HT-29 (cell line): ENCODE measurements around the gene PTCH2. TPM values are rescaled to one million over a fixed set of nuclear protein-coding genes. Genes with fewer than 3 reads are reported as not detected.
"Not testable (repeated sequence)": the region's sequence is repeated elsewhere in the genome, so short reads cannot be mapped to it uniquely, and the experiment has no call there.

Experiments
- DNase-seq: peaks from one replicate; pipeline ENCODE4 v3.0.0-alpha.2; 2015; ENCODE audit warnings: low spot score
- total RNA-seq: library from RNA; depleted of rRNA; stranded (reverse); fragments of >200 nt; shearing (Covaris generic); gene quantifications from 2 replicates; pipeline ENCODE4 v1.2.3, GENCODE V29; 2014

PTCH2 gene
- total RNA-seq, 1 experiment from 2014 or later, result 0.18 TPM

GRCh38 chr1:44838294-44838693, 4.8 kb downstream of the PTCH2 start:
- DNase-seq, result not testable (repeated sequence)

DNA sequence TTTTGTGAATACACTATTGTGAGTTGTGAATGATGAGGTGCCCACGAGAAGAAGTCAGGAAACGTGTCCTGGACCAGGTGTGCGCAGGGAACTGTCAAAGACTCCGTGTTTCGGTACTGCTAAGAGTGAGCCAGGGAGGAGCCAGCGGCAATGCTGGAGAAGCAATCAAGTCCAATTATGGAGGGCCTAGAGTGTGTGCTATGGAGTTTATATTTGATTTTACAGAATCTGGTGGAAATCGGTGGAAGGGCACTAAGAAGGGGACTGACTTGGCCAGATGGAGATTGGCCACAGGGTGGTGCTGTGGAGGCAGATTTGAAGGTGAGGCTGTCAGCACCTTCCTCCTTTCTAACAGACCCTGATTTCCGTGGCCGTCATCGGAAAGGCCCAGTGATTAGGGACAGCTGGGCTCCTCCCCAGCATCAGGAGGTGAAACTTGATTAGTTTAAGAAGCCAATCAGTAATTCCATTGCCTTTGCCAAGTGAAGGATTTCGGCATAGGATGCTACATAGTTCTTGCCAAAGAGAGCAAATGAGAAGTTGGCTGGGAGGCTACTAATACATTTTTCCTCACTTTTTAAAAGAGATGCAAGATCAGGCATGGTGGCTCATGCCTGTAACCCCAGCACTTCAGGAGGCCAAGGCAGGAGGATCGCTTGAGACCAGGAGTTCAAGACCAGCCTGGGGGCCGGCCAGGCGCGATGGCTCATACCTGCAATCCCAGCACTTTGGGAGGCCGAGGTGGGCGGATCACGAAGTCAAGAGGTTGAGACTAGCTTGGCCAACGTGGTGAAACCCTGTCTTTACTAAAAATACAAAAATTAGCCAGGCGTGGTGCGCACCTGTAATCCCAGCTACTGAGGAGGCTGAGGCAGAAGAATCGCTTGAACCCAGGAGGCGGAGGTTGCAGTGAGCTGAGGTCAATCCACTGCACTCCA, 7.0 kb downstream of the PTCH2 start:
- DNase-seq, result peak; percentile 90

GRCh38 chr1:44834328-44834727, 8.7 kb downstream of the PTCH2 start:
- no peak for DNase-seq

DNA sequence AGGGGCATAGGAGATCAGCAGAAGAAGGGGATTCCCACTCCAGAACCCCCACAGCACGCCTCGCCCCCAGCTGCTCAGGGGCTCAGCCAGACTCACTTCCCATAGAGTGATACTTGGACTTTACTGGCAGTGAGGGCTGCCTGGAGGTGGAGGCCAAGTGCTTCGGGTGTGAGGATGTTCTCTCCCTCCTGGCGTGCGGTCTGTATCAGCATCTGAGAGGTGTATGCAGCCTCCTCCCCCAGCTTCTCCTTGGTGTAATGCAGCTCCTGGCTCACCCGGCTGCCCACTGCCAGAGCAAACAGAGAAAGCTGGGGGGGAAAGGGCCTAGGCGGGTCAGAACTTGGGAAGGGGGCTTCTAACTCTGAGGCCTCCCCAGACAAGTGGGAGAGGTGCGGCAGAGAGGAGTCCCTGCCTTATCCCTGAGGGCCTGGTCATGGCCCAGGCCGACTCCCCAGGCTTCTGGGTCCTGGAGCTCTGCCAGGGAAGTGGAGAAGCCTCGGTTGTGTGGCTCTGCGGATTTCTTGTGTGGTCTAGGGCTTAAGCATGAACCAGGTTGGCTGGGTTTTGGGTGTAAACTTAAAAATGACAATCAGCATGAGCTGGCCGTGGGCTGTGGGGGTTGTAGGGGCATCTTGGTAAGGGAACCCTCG, 10.9 kb downstream of the PTCH2 start:
- no peak for DNase-seq

GRCh38 chr1:44831516-44831915, 11.5 kb downstream of the PTCH2 start:
- DNase-seq, result no peak

DNA sequence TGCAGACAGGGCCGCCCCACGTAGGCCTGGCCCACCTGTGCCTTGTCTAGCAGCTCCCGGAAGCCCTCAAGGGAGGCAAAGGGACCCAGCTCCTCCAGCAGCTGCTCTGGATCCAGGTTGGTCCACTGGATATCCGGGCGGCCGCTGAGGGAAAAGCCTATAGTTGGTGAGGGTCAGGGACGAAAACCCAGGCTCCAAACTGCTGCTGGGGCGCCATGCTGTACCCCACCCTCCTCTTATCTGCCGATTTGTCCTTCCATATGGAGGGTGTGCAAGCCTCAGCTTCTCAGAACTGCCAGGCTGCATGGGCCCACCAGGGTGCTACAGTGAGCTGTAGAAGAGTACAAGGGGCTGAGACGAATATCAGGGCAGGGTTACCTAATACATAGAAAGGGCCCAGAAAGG, 12.2 kb downstream of the PTCH2 start:
- DNase-seq, result no peak

DNA sequence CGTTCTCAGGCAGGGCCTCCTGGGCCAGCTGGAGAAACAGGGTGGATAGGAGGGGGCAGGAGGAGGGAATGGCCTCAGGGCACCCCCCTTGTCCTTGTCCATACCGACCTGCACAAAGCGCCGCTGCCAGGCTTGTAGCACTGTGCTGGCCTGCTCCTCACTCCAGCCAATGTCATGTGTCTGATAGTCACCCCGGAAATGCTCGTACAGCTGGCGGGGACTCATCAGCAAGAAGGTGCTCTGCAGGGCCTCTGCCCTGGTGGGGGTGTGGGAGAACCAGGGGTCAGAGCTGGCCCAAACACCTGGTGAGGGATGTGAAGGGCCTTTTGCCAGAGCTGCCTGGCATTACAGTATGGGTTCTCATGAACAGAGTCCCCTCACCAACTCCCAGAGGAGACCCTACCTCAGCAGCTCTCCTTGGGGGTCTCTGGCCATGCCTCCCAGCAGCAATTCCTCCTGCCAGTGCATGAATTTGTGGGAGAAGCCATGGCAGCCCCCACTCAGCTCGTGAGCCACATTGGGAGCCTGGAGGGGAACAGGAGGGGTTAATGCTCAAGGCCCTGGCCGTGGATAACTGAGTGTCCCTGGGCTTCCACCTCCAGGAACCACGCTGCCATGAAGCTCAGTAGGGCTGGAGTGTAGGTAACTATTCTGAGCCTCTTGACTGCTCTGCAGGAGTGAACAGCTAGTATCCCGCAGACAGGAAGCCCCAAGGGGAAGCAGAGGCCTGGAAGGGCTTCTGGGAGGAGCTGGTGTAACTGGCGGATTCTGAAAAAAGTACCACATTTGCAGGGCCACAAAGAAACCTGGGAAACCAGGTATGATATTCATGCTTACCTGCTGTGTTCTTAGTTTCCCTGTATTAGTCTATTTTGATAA, 13.3 kb downstream of the PTCH2 start:
- no peak for DNase-seq

- DNase-seq, result no peak
These were observed 14.1 kb downstream of the PTCH2 start for GRCh38 chr1:44828841-44829440.

DNA sequence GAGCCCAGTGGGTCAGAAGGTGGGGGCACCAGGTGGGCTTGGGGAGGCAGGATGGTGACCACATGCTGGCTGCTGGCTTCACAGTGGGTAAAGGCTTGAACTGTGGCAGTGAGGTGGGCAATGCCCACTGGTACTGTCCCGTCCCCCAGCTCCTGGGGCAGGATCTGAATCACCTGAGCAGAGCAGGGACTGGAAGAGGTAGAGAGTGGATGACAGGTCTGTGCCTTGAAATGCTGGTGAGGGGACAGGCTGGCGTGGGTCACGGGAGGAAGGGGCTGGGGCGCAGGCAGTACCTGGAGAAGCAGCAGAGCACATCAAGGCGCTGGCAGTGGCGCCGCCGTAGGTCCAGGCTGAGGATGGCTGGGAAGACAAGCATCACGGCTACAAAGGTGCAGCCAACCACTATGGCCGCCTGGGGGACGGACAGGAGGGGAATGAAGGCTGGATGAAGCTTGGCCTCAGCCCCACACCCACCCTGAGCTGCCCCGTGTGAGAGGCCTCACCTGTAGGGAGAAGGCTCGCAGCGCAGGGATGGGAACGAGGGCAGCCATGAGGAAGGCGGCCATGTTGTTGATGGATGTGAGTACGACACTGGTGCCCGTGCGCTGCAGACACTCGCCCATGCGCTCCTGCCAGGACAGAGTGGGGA, 14.9 kb downstream of the PTCH2 start:
- no peak for DNase-seq

- DNase-seq, result peak; percentile 30
These were observed 15.7 kb downstream of the PTCH2 start for GRCh38 chr1:44827197-44828002.

GRCh38 chr1:44826375-44827196, 16.5 kb downstream of the PTCH2 start:
- DNase-seq, result peak; percentile 30

DNA sequence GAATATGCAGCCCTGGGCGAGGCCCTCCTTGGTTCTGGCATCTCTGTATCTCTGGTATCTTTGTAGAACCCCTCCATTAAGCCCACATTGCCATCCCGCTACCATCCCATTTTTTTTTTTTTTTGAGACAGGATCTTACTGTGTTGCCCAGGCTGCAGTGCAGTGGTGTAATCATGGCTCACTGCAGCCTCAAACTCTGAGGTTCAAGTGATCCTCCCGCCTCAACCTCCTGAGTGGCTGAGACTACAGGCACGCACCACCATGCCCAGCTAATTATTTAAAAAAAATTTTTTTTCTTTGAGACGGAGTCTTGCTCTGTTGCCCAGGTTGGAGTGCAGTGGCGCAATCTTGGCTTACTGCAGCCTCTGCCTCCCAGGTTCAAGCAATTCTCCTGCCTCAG, 18.7 kb downstream of the PTCH2 start:
- DNase-seq, result not testable (repeated sequence)

DNA sequence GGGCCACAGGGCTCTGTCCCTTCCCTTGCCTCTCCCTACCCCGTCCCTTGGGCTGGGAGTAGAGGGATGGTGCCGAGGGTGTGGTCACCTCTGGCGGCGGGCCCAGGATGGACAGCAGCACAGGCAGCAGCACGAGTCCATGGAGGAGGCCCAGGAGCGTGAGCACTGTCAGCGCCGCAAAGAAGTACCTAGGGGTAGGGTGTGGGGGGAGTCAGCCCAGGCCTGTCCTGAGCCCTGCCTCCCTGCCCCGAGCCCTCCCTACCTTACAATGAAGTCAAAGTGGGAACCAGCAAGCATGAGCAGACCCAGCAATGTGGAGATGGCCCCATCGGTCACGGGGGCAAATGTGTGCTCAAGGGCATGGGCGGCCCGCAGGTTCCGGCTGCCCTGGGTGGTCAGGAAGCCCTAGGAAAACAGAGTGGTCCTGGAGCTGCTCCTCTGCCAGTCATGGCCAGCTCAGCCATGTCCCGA, 20.0 kb downstream of the PTCH2 start:
- DNase-seq, result no peak

DNA sequence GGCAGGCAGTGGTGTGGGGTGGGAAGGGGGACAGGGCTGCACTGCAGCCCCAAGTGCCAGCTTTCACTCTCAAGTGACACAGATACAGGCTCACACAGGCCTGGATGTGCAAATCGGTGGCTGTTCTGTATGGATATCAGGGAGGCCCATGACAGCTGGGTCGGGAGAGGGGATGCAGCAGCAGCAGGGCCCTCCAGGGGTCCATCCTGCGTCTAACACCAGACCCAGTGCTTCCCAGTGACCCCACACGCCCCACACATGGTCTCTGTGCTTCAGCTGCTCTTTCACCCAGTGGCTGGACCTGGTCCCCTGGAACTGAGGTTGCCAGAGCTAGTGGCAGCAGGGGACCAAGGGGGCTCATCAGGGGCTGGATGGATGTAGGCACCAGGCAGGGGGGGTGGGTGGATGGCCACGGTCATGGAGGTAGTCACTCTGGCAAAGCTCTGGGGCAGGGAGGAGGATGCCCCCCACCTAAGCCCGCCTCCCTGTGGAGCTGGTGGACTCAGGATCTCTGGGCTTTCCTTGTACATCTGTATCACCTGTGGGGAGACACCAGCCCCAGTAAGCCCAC, 20.8 kb downstream of the PTCH2 start:
- no peak for DNase-seq

DNA sequence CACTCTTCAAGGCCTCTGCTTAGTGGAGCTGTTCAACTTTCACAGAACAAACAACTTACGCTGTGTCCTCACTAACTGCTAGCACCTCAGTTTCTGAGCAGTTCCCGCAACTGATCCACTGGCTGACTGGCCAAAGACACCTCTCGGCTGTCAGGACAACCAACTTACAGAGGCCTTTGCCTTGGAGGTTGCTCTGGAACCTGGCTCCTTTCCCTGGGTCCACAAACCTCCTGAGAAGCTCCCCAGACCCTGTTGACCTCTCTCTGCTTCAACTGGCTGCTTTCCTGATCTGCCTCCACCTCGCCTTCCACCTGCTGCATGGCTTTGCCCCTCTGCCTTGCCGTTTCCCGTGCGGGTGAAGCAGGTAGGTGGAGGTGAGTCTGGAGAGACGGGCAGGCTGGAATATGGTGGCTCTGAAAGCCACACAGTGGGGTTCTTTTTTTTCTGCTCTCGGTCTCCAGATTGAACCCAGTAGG, 21.8 kb downstream of the PTCH2 start:
- no peak for DNase-seq

DNA sequence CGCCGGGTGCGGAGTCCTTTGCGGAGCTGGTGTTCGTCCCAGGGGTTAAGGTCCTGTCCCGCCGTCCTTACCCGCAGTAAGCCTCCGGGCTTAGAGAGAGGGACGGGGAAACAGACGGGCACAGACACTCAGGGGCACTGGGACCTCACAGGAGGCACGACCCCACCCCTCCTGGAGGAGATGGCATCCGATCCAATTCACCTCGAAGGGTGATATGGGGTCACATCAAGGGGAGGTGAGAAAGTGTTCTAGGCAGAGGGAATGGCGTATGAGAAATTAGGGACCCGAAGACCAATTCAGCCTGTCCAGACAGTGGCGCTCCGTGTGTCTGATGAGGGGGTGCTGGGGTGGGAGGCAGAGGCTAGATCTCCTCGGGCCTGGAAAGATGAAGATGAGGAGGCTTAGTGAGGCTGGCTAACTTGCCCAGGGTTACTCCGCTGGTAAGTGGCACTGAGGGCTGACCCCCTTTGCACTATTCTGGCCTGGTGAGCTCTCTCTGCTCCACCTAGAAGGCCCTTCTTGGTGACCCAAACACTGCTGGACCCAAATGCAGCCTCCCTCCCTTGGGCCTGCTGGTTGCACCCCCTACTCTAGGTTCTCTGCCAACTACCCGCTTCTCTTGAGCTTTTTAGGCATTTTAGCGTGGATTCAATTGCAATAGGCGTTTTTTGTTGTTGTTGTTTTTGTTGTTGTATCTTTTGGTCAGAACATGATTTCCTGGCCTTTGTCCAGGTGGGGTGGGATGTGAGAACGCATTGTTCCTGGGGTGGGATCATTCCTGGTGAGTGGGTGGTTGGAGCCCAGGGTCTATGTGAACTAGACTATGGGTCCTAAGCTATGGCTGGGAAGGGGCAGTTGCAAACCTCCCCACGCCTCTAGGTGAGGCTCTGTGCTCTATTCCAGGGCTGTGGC, 22.5 kb downstream of the PTCH2 start:
- DNase-seq, result no peak

- peak; percentile 93 for DNase-seq
These were observed 23.3 kb downstream of the PTCH2 start for GRCh38 chr1:44819608-44820327.
